ENCODE data around the gene ZMIZ1. TPM values are rescaled to one million over a fixed set of nuclear protein-coding genes. Genes with fewer than 3 reads are reported as not detected.
"Not testable (repeated sequence)": the region's sequence is repeated elsewhere in the genome, so short reads cannot be mapped to it uniquely, and the experiment has no call there.

Gene ZMIZ1
- total and polyA plus RNA-seq, 7 experiments from 2014 or later = 1.8 to 57.2 (median 14.2) TPM

DNA sequence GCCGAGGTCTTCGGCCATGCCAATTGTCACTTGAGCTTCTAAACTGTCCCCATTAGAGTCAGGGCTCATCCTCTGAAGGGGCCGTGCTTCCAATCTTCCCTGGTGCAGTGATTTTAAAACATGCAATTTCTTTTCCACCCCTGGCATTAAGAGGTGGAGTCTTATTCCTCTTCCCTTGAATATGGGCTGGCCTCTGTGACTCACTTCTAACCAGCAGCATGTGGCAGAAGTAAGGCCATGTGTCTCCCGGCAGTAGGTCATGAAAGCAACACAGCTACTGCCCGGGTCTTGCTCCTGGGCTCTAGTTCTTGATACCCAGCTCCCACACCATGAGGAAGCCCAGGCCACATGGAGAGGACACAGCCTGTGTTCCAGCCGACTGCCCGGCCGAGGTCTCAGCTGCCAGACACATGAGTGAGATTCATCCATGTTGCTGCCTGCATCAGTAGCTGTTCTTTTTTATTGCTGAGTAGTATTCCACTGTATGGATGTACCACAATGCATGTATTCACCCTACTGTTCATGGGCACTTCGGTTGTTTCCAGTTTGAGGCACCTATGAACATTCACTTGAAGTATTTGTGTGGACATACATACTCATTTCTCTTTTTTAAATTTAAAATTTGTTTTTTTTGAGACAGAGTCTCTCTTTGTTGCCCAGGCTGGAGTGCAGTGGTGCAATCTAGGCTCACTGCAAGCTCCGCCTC, 264.0 kb downstream of the ZMIZ1 start:
- CTCF ChIA-PET = interaction anchor here (0.9 kb wide), 1 partner anchor 8 kb away, joined by 3 read pairs; no protein-coding TSS in a partner anchor
- not testable (repeated sequence) for H3K27me3 Mint-ChIP-seq; H3K27ac ChIP-seq (ENCODE audit: low read depth, low read length); H3K9me3 ChIP-seq (ENCODE audit: control insufficient read depth in 2 of 3, low read length in 3 of 3); H3K36me3 ChIP-seq (ENCODE audit: control insufficient read depth in 2 of 3, insufficient read depth in 3 of 3, low read length in 3 of 3); H3K27me3 ChIP-seq (ENCODE audit: control insufficient read depth in 2 of 2, insufficient read depth in 2 of 2, low read length in 2 of 2); H3K4me3 ChIP-seq (ENCODE audit: low read length); H3K4me3 Mint-ChIP-seq; DNase-seq; ATAC-seq; H3K4me1 ChIP-seq (ENCODE audit: control insufficient read depth in 2 of 2, insufficient read depth in 2 of 2, low read length in 2 of 2)
- peaks cover 0 to 48% (median 20%) of the 10 kb centered on the region in 7 donors for H3K4me1 Mint-ChIP-seq
- peak overlapping the region in 1 of 9 donors; percentile 83 for H3K27ac Mint-ChIP-seq
- peaks cover 0 to 16% (median 0%) of the 10 kb centered on the region in 5 donors for H3K36me3 Mint-ChIP-seq
- H3K9me3 Mint-ChIP-seq = peaks cover 0 to 11% (median 0%) of the 10 kb centered on the region in 11 donors
- POLR2A ChIA-PET = interaction anchor here (1.1 to 2.1 kb wide), 3 partner anchors 10 to 46 kb away, joined by 3 to 11 read pairs (median 10); no protein-coding TSS in a partner anchor
- intact Hi-C loops (cut with micrococcal nuclease) = loop anchor here in 1 of 2 donors (5.0 kb wide), 2 partner anchors 265 to 1300 kb away; partner anchors contain the start of genes RPS24 and ZMIZ1

GRCh38 chr10:79333513-79333912, 264.7 kb downstream of the ZMIZ1 start:
- Mint-ChIP-seq H3K27me3 (no peaks in the 10 kb centered on the region), H3K4me1 (peaks cover 0 to 48% (median 20%) of the 10 kb centered on the region in 7 donors), H3K9me3 (peaks cover 0 to 11% (median 0%) of the 10 kb centered on the region in 11 donors), H3K36me3 (peaks cover 0 to 16% (median 0%) of the 10 kb centered on the region in 5 donors), H3K4me3 (no peak overlapping the region), H3K27ac (peak overlapping the region in 1 of 9 donors; percentile 83)
- intact Hi-C loops (cut with micrococcal nuclease) = loop anchor here in 1 of 2 donors (5.0 kb wide), 2 partner anchors 266 to 1301 kb away; partner anchors contain the start of genes RPS24 and ZMIZ1
- Histone ChIP-seq H3K9me3 (ENCODE audit: control insufficient read depth in 2 of 3, low read length in 3 of 3) (no peaks in the 10 kb centered on the region), H3K27ac (ENCODE audit: low read depth, low read length) (no peak overlapping the region), H3K36me3 (ENCODE audit: control insufficient read depth in 2 of 3, insufficient read depth in 3 of 3, low read length in 3 of 3) (no peaks in the 10 kb centered on the region), H3K27me3 (ENCODE audit: control insufficient read depth in 2 of 2, insufficient read depth in 2 of 2, low read length in 2 of 2) (no peaks in the 10 kb centered on the region), H3K4me3 (ENCODE audit: low read length) (no peak overlapping the region), H3K4me1 (ENCODE audit: control insufficient read depth in 2 of 2, insufficient read depth in 2 of 2, low read length in 2 of 2) (peaks cover 4 to 9% of the 10 kb centered on the region in 2 donors)
- ChIA-PET CTCF (interaction anchor here (0.9 kb wide), 1 partner anchor 9 kb away, joined by 3 read pairs; no protein-coding TSS in a partner anchor), POLR2A (interaction anchor here (1.1 to 2.1 kb wide), 3 partner anchors 10 to 47 kb away, joined by 3 to 10 read pairs (median 4); no protein-coding TSS in a partner anchor)
- DNase-seq (no peak), ATAC-seq (no peak)

- Mint-ChIP-seq H3K27me3 (no peaks in the 10 kb centered on the region), H3K4me1 (peaks cover 0 to 44% (median 20%) of the 10 kb centered on the region in 7 donors), H3K27ac (peak overlapping the region in 2 of 9 donors; percentile 14 to 46), H3K36me3 (peaks cover 0 to 18% (median 0%) of the 10 kb centered on the region in 5 donors), H3K9me3 (peaks cover 0 to 11% (median 0%) of the 10 kb centered on the region in 11 donors), H3K4me3 (no peak overlapping the region)
- Histone ChIP-seq H3K4me3 (ENCODE audit: low read length) (no peak overlapping the region), H3K27me3 (ENCODE audit: control insufficient read depth in 2 of 2, insufficient read depth in 2 of 2, low read length in 2 of 2) (no peaks in the 10 kb centered on the region), H3K36me3 (ENCODE audit: control insufficient read depth in 2 of 3, insufficient read depth in 3 of 3, low read length in 3 of 3) (no peaks in the 10 kb centered on the region), H3K4me1 (ENCODE audit: control insufficient read depth in 2 of 2, insufficient read depth in 2 of 2, low read length in 2 of 2) (peaks cover 4 to 9% of the 10 kb centered on the region in 2 donors), H3K27ac (ENCODE audit: low read depth, low read length) (no peak overlapping the region), H3K9me3 (ENCODE audit: control insufficient read depth in 2 of 3, low read length in 3 of 3) (no peaks in the 10 kb centered on the region)
- intact Hi-C loops (cut with micrococcal nuclease) = loop anchor here in 1 of 2 donors (5.0 kb wide), 2 partner anchors 267 to 1302 kb away; partner anchors contain the start of genes RPS24 and ZMIZ1
- DNase-seq (no peak), ATAC-seq (no peak)
- POLR2A ChIA-PET = interaction anchor here (1.2 to 2.1 kb wide), 2 partner anchors 10 to 11 kb away, joined by 4 to 10 read pairs; no protein-coding TSS in a partner anchor
- CTCF ChIA-PET = interaction anchor here (1.2 kb wide), 1 partner anchor 10 kb away, joined by 4 read pairs; no protein-coding TSS in a partner anchor
These were observed 265.8 kb downstream of the ZMIZ1 start for GRCh38 chr10:79334573-79334972.

- no peaks in the 10 kb centered on the region for H3K27me3 ChIP-seq (ENCODE audit: control insufficient read depth in 2 of 2, insufficient read depth in 2 of 2, low read length in 2 of 2)
- POLR2A ChIA-PET = interaction anchor here (1.6 to 2.1 kb wide), 2 partner anchors 10 to 12 kb away, joined by 6 to 10 read pairs; no protein-coding TSS in a partner anchor
- peaks cover 4 to 9% of the 10 kb centered on the region in 2 donors for H3K4me1 ChIP-seq (ENCODE audit: control insufficient read depth in 2 of 2, insufficient read depth in 2 of 2, low read length in 2 of 2)
- ATAC-seq (no peak), DNase-seq (no peak)
- Mint-ChIP-seq H3K36me3 (peaks cover 0 to 20% (median 0%) of the 10 kb centered on the region in 5 donors), H3K9me3 (peaks cover 0 to 11% (median 0%) of the 10 kb centered on the region in 11 donors), H3K4me1 (peaks cover 0 to 40% (median 20%) of the 10 kb centered on the region in 7 donors), H3K4me3 (no peak overlapping the region), H3K27me3 (no peaks in the 10 kb centered on the region), H3K27ac (peak overlapping the region in 4 of 9 donors; percentile 14 to 34 (median 20))
- no peak overlapping the region for H3K27ac ChIP-seq (ENCODE audit: low read depth, low read length)
- intact Hi-C loops (cut with micrococcal nuclease) = no loop called here
- no peak overlapping the region for H3K4me3 ChIP-seq (ENCODE audit: low read length)
- H3K9me3 ChIP-seq (ENCODE audit: control insufficient read depth in 2 of 3, low read length in 3 of 3) = no peaks in the 10 kb centered on the region
- CTCF ChIA-PET = interaction anchor here (1.2 to 1.3 kb wide), 2 partner anchors 10 to 11 kb away, joined by 3 to 4 read pairs; no protein-coding TSS in a partner anchor
- no peaks in the 10 kb centered on the region for H3K36me3 ChIP-seq (ENCODE audit: control insufficient read depth in 2 of 3, insufficient read depth in 3 of 3, low read length in 3 of 3)
These were observed 266.3 kb downstream of the ZMIZ1 start for GRCh38 chr10:79335094-79335469.

DNA sequence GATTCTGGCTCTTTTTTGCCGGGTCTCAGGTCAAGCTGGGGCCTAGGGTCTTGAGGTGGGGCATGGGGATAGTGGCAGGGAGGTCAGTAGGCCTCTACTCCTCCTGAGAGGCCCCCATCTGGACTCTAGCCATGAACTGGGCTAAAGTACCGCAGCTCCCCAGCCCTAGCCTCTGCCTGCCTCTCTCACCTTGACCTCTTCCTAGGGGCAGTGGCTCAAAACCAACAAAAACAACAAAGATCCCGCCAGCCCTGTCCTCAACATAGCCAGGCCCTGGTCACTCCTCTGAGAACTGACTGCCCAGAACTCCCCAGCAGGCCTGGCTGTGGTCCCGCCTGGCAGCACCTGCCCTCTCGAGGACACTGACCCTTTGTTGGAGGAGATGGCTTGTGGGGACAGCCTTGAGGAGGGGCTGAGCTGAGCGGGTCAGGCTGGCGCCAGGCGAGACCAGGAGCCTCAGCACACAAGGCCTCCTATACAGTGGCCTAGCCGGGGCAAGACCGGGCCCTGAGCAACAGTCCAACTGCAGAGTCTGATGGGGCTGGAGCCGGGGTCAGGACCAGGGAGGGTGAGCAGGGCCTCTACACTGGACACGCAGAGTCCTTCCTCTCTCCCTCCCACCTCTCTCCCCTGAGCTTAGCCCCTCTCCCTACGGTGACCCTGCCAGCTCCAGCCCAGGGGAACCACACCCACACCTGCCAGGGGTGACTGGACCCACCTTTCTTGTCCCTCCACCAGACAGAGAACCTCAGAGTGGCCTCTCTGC, 266.9 kb downstream of the ZMIZ1 start:
- Histone ChIP-seq H3K4me1 (ENCODE audit: control insufficient read depth in 2 of 2, insufficient read depth in 2 of 2, low read length in 2 of 2) (peaks cover 4 to 9% of the 10 kb centered on the region in 2 donors), H3K9me3 (ENCODE audit: control insufficient read depth in 2 of 3, low read length in 3 of 3) (no peaks in the 10 kb centered on the region), H3K4me3 (ENCODE audit: low read length) (no peak overlapping the region), H3K36me3 (ENCODE audit: control insufficient read depth in 2 of 3, insufficient read depth in 3 of 3, low read length in 3 of 3) (no peaks in the 10 kb centered on the region), H3K27ac (ENCODE audit: low read depth, low read length) (no peak overlapping the region), H3K27me3 (ENCODE audit: control insufficient read depth in 2 of 2, insufficient read depth in 2 of 2, low read length in 2 of 2) (no peaks in the 10 kb centered on the region)
- Mint-ChIP-seq H3K36me3 (peaks cover 0 to 20% (median 0%) of the 10 kb centered on the region in 5 donors), H3K9me3 (peaks cover 0 to 11% (median 0%) of the 10 kb centered on the region in 11 donors), H3K27ac (peak overlapping the region in 3 of 9 donors; percentile 14 to 34 (median 33)), H3K4me3 (no peak overlapping the region), H3K27me3 (no peaks in the 10 kb centered on the region), H3K4me1 (peaks cover 0 to 37% (median 19%) of the 10 kb centered on the region in 7 donors)
- ATAC-seq = no peak
- intact Hi-C loops (cut with micrococcal nuclease) = no loop called here
- ChIA-PET CTCF (interaction anchor here (1.2 to 1.3 kb wide), 2 partner anchors 9 to 11 kb away, joined by 3 to 4 read pairs; no protein-coding TSS in a partner anchor), POLR2A (interaction anchor here (1.6 to 1.7 kb wide), 2 partner anchors 8 to 12 kb away, joined by 6 to 7 read pairs; no protein-coding TSS in a partner anchor)
- no peak for DNase-seq

DNA sequence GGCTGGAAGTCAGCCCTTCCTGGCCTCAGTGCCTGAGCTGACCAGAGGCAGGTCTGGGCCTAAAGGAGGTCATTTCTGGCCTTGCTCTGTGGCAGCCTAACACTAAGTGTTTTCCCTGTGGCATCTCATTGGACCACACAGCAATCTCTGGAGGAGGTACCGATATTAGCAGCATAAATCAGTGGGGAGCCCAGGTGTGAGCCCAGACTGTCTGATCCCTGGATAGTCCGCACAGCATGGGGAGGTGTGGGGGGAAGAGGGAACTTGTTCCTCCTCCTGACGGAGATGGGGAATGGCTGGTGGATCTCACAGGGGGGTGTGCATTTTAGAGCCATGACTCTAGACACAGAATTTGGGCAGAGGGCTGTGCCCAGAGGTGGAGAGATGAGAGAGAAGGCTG, 267.5 kb downstream of the ZMIZ1 start:
- no peaks in the 10 kb centered on the region for H3K27me3 Mint-ChIP-seq
- peaks cover 4 to 7% of the 10 kb centered on the region in 2 donors for H3K4me1 ChIP-seq (ENCODE audit: control insufficient read depth in 2 of 2, insufficient read depth in 2 of 2, low read length in 2 of 2)
- H3K36me3 Mint-ChIP-seq = peaks cover 0 to 20% (median 0%) of the 10 kb centered on the region in 5 donors
- H3K27me3 ChIP-seq (ENCODE audit: control insufficient read depth in 2 of 2, insufficient read depth in 2 of 2, low read length in 2 of 2) = no peaks in the 10 kb centered on the region
- POLR2A ChIA-PET = interaction anchor here (1.6 to 1.7 kb wide), 2 partner anchors 9 to 13 kb away, joined by 6 to 7 read pairs; no protein-coding TSS in a partner anchor
- DNase-seq (no peak), ATAC-seq (no peak)
- H3K9me3 ChIP-seq (ENCODE audit: control insufficient read depth in 2 of 3, low read length in 3 of 3) = no peaks in the 10 kb centered on the region
- H3K4me1 Mint-ChIP-seq = peaks cover 0 to 33% (median 15%) of the 10 kb centered on the region in 7 donors
- H3K27ac Mint-ChIP-seq = peak overlapping the region in 1 of 9 donors; percentile 33
- H3K36me3 ChIP-seq (ENCODE audit: control insufficient read depth in 2 of 3, insufficient read depth in 3 of 3, low read length in 3 of 3) = no peaks in the 10 kb centered on the region
- H3K4me3 Mint-ChIP-seq = no peak overlapping the region
- CTCF ChIA-PET = interaction anchor here (1.1 to 1.4 kb wide), 3 partner anchors 10 to 21 kb away, joined by 3 to 7 read pairs (median 3); no protein-coding TSS in a partner anchor
- peaks cover 0 to 11% (median 0%) of the 10 kb centered on the region in 11 donors for H3K9me3 Mint-ChIP-seq
- intact Hi-C loops (cut with micrococcal nuclease) = no loop called here
- no peak overlapping the region for H3K27ac ChIP-seq (ENCODE audit: low read depth, low read length)
- no peak overlapping the region for H3K4me3 ChIP-seq (ENCODE audit: low read length)
